ENCODE results near the gene SPACA9. TPM values are rescaled to one million over a fixed set of nuclear protein-coding genes. Genes with fewer than 3 reads are reported as not detected.

SPACA9 gene
- polyA plus RNA-seq, 3 donors, result 0.28 to 0.95 (median 0.57) TPM

DNA sequence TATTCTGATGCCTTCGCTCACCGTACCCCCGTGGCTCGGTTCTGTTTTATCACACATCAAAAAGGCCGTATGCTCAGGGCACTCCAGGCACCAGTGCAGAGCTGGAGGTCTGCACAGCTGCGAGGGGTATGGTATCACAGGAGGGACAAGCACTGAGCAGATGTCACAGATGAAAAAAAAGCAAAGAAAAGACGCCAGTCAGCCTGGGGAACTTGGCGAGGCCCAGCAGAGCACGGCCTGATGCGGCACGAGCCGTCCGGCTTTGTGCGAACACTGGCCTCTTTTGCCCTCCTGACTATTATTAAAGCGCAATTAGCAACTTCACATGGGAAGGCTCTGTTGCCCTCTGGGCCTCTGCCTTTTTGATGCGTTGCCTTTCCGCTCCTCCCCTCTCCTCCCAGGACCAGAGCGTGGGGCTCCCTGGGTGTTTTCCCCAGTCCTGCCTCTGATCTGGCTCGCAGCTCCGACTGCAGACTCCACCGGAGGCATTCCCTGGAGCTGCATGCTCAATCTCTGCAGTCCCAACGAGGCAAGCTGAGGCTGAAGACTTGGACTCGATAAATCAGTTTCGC is 45.1 kb upstream of the SPACA9 start:
- Mint-ChIP-seq H3K27me3 (ENCODE audit: low read depth in 3 of 3) (peaks cover 1 to 5% (median 2%) of the 10 kb centered on the region in 3 donors), H3K9me3 (no peaks in the 10 kb centered on the region), H3K4me3 (no peak overlapping the region), H3K27ac (no peak overlapping the region), H3K36me3 (no peaks in the 10 kb centered on the region), H3K4me1 (no peaks in the 10 kb centered on the region)
- H3K4me1 ChIP-seq (ENCODE audit: control insufficient read depth in 1 of 2, insufficient read depth in 2 of 2, low read length in 2 of 2), result no peaks in the 10 kb centered on the region
- H3K27me3 ChIP-seq (ENCODE audit: control insufficient read depth in 2 of 2, insufficient read depth in 2 of 2, low read length in 2 of 2), result no peaks in the 10 kb centered on the region
- no peaks in the 10 kb centered on the region for H3K36me3 ChIP-seq (replicated peaks in 1 of 2; ENCODE audit: control insufficient read depth in 1 of 2, insufficient read depth in 2 of 2, low read length in 2 of 2)
- DNase-seq, result no peak
- 93% methylated on average over 23 of the region's 24 CpGs for WGBS (ENCODE audit: insufficient coverage)
- no peak overlapping the region for H3K9ac ChIP-seq (ENCODE audit: insufficient read depth, low read length, poor library complexity, severe bottlenecking)
- no peaks in the 10 kb centered on the region for H3K9me3 ChIP-seq (replicated peaks in 1 of 2; ENCODE audit: control insufficient read depth in 1 of 2, insufficient read depth in 1 of 2, low read length in 2 of 2)
- no peak overlapping the region for H2AFZ ChIP-seq (ENCODE audit: insufficient read depth, low read depth, low read length, poor library complexity, severe bottlenecking)
- H4K20me1 ChIP-seq (ENCODE audit: insufficient read depth, low read length), result no peaks in the 10 kb centered on the region
- no peak overlapping the region for H3K4me2 ChIP-seq (replicated peaks; ENCODE audit: extremely low read depth, low read length, poor library complexity, severe bottlenecking)
- no peak overlapping the region for H3K27ac ChIP-seq (ENCODE audit: low read depth in 1 of 2, low read length in 2 of 2)
- TF ChIP-seq, protein P1, sequence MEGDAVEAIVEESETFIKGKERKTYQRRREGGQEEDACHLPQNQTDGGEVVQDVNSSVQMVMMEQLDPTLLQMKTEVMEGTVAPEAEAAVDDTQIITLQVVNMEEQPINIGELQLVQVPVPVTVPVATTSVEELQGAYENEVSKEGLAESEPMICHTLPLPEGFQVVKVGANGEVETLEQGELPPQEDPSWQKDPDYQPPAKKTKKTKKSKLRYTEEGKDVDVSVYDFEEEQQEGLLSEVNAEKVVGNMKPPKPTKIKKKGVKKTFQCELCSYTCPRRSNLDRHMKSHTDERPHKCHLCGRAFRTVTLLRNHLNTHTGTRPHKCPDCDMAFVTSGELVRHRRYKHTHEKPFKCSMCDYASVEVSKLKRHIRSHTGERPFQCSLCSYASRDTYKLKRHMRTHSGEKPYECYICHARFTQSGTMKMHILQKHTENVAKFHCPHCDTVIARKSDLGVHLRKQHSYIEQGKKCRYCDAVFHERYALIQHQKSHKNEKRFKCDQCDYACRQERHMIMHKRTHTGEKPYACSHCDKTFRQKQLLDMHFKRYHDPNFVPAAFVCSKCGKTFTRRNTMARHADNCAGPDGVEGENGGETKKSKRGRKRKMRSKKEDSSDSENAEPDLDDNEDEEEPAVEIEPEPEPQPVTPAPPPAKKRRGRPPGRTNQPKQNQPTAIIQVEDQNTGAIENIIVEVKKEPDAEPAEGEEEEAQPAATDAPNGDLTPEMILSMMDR (IDR thresholded peaks at IDR 0.05), result no peak
- intact Hi-C loops (cut with micrococcal nuclease), result no loop called here
- no peak overlapping the region for H3K4me3 ChIP-seq (replicated peaks in 1 of 3; ENCODE audit: low read depth in 2 of 3, low read length in 3 of 3)
- H3K79me2 ChIP-seq (ENCODE audit: insufficient read depth, low read length), result no peaks in the 10 kb centered on the region

DNA sequence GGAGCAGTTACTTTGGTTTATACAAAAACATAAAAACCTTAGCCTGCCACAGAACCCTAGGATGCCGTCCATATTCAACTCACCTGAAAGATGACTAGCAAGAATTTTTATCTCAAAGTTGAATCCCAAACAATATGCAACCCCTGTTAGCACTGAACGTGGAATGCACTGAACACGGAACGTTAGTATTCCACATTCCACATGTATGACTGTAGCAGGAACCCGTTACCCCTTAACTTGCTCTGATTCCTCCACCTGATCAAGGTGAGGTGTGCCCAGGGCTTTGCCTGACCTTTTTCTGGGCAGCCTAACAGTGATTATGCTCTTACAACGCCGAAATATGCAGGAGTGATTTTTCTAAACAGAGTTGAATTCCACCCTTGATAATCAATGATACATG is 44.4 kb upstream of the SPACA9 start:
- no peaks in the 10 kb centered on the region for H3K79me2 ChIP-seq (ENCODE audit: insufficient read depth, low read length)
- H3K4me1 ChIP-seq (ENCODE audit: control insufficient read depth in 1 of 2, insufficient read depth in 2 of 2, low read length in 2 of 2), result no peaks in the 10 kb centered on the region
- H3K4me1 Mint-ChIP-seq, result no peaks in the 10 kb centered on the region
- intact Hi-C loops (cut with micrococcal nuclease), result no loop called here
- no peaks in the 10 kb centered on the region for H3K27me3 ChIP-seq (ENCODE audit: control insufficient read depth in 2 of 2, insufficient read depth in 2 of 2, low read length in 2 of 2)
- peaks cover 0 to 5% (median 1%) of the 10 kb centered on the region in 3 donors for H3K27me3 Mint-ChIP-seq (ENCODE audit: low read depth in 3 of 3)
- H3K4me2 ChIP-seq (replicated peaks; ENCODE audit: extremely low read depth, low read length, poor library complexity, severe bottlenecking), result no peak overlapping the region
- no peak overlapping the region for H3K27ac Mint-ChIP-seq
- TF ChIP-seq, protein P1 (IDR thresholded peaks at IDR 0.05), result no peak
- DNase-seq, result no peak
- no peak overlapping the region for H3K4me3 Mint-ChIP-seq
- H3K9ac ChIP-seq (ENCODE audit: insufficient read depth, low read length, poor library complexity, severe bottlenecking), result no peak overlapping the region
- no peak overlapping the region for H2AFZ ChIP-seq (ENCODE audit: insufficient read depth, low read depth, low read length, poor library complexity, severe bottlenecking)
- H3K27ac ChIP-seq (ENCODE audit: low read depth in 1 of 2, low read length in 2 of 2), result no peak overlapping the region
- H3K36me3 ChIP-seq (replicated peaks in 1 of 2; ENCODE audit: control insufficient read depth in 1 of 2, insufficient read depth in 2 of 2, low read length in 2 of 2), result no peaks in the 10 kb centered on the region
- no peaks in the 10 kb centered on the region for H4K20me1 ChIP-seq (ENCODE audit: insufficient read depth, low read length)
- H3K36me3 Mint-ChIP-seq, result no peaks in the 10 kb centered on the region
- H3K9me3 Mint-ChIP-seq, result no peaks in the 10 kb centered on the region
- H3K4me3 ChIP-seq (replicated peaks in 1 of 3; ENCODE audit: low read depth in 2 of 3, low read length in 3 of 3), result no peak overlapping the region
- 94% methylated on average over 5 of the region's 7 CpGs for WGBS (ENCODE audit: insufficient coverage)
- H3K9me3 ChIP-seq (replicated peaks in 1 of 2; ENCODE audit: control insufficient read depth in 1 of 2, insufficient read depth in 1 of 2, low read length in 2 of 2), result no peaks in the 10 kb centered on the region
